ENCODE measurements around the gene CCNA2.

The CCNA2 gene

GRCh38 chr4:121800961-121801714 lies 22.5 kb downstream of the CCNA2 start, which contains the start of gene EXOSC9:
Gene EXOSC9, plus strand, starts transcription at chr4:121801323. Its CDS starts 102 bp downstream, at chr4:121801425.
- peak; percentile 64 for DNase-seq

DNA sequence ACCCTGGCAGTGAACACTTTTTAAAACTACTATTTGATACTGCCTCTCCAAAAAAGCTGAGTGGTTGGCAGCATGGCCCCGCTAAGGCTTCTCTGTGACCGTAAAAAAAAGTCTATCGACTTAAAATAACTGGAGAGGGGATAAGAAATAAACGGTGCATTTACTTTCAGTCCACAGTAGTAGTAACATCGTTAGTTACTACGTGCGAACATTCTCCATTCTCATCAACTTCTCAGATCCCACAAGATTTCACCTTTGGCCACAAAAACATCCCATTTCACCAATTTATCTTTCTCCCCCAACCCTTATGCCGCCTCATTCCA lies 23.1 kb downstream of the CCNA2 start:
- no peak for DNase-seq

- DNase-seq, result no peak
Observed at GRCh38 chr4:121799867-121800501, 23.7 kb downstream of the CCNA2 start.

- DNase-seq, result no peak
Observed at GRCh38 chr4:121799208-121799823, 24.4 kb downstream of the CCNA2 start.

GRCh38 chr4:121796283-121796682 lies 27.4 kb downstream of the CCNA2 start:
- no peak for DNase-seq

GRCh38 chr4:121794505-121795188 lies 29.0 kb downstream of the CCNA2 start:
- DNase-seq, result no peak

DNA sequence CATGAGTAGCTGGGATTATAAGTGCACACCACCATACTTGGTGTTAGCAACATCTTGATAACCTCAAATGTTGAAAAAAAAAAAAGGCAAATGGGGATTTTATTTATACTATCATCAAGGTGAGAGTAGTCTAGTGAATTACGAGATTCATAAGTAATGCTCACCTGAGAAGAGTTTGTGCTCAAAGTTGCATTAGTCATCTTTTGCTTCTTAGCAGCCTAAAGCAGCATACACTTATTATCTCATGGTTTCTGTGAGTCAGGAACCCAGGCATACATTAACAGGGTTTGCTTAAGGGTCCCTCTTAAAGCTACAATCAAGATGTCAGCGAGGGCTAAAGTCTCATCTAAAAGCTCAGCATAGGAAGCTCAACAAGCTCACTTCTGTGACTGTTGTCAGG lies 30.7 kb downstream of the CCNA2 start:
- no peak for DNase-seq

- no peak for DNase-seq
Observed at GRCh38 chr4:121791481-121791880, 32.2 kb downstream of the CCNA2 start.

DNA sequence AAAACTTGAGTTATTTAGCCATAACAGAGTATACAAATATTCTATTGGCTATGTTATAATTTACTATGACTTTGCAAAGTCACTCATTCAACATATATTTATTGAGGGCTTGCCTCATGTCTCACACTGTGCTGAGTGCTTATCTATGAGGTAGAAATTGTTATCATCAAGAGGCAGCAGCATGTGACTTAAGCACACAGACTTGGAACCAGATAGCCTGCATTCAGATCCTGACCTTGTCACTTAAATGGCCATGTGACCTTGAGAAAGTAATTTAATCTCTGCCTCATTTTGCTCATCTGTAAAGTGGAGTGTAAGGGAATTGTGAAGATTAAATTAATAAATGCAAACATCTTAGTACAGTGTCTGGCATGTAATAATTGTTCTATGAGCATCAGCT lies 32.7 kb downstream of the CCNA2 start:
- DNase-seq, result no peak

DNA sequence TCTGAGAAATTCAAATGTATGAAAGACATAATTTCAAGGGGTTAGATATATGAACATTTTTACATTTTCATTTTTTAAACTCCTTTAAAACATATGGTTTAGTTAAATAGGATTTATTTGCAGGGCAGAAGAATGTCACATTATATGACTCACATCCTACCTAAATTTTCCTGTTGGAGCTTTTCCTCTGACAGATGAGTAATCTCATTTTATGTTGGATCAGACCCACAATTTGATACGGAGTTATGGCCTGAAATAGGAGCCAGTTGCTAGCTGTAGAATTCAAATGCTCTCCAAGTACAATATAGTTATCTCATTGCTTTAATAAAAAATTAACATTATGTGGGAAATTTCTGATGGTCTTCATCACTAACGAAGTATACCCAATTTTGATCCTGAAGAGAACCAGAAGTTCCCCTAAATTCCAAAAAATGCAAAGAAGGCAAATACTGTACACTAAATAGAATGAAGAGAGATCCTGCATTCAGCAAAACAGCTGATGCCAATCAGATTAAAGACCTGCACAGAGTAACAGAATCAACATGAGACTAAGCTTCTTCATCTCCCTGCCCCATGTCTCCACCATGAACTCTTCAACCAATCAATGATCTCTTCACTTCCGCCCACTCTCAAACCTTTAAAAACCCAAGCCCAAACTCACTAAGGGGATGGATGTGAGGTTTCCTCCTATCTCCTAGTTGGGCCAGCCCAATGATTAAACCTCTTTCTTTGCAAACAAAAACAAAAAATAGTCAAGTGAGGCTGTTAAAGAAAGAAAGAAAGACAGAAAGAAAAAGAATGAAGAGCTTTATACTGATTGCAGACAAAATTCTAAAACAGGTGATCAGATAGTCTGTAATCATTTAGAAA lies 33.5 kb downstream of the CCNA2 start:
- no peak for DNase-seq

GRCh38 chr4:121789455-121789854 lies 34.2 kb downstream of the CCNA2 start:
- DNase-seq, result no peak

DNA sequence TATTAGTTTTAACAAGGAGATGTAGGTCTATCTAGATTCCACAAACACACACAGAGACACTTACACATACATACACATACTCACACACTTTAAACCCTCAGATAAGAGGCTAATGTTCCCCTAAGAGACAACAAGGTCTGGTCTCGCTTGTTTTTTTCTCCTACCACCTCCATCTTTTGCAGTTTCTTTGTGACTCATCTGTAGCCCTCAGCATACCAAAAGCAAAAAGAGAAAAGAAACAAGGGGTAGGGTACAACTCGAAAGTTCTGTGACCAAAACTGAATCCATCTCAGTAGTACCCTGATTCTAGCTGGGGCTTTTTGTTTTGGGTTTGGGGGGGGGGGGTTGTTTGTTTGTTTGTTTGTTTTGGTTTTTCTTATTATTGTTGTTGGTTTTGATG lies 34.8 kb downstream of the CCNA2 start:
- DNase-seq, result no peak

- DNase-seq, result no peak
Observed at GRCh38 chr4:121786221-121786620, 37.5 kb downstream of the CCNA2 start.

GRCh38 chr4:121785479-121785878 lies 38.2 kb downstream of the CCNA2 start:
- DNase-seq, result no peak

GRCh38 chr4:121784975-121785374 lies 38.7 kb downstream of the CCNA2 start:
- DNase-seq, result no peak

DNA sequence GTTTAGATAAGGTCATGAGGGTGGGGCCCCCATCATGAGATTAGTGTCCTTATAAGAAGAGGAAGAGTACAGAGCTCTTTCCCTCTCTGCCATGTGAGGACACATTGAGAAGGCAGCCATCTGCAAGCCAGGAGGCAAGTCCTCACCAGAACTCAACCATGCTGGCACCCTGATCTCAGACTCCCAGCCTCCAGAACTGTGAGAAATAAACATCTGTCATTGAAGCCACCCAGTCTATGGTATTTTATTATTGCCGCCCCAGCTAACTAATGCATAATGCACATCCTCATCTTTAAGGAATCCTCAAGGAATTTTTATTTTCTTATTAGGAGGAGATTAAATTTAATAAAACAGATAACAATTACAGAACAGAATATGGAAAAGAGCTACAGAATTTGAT lies 39.3 kb downstream of the CCNA2 start:
- DNase-seq, result no peak

DNA sequence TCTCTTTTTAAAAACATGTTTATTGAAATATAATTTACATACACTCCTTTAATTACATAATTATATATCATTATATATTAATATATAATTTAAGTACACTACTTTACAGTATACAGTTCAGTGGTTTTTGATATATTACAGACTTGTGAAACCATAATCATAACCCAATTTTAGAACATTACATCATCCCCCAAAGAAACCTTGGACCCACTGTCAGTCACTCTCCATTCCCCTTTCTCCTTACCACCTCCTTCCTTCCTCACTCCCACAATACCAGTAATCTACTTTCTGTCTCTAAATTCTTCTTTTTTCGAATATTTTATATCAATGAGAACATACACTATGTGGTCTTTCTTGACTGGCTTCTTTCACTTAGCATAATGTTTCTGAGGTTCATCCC lies 40.5 kb downstream of the CCNA2 start:
- DNase-seq, result no peak

GRCh38 chr4:121778991-121779628 lies 44.6 kb downstream of the CCNA2 start:
- no peak for DNase-seq

DNA sequence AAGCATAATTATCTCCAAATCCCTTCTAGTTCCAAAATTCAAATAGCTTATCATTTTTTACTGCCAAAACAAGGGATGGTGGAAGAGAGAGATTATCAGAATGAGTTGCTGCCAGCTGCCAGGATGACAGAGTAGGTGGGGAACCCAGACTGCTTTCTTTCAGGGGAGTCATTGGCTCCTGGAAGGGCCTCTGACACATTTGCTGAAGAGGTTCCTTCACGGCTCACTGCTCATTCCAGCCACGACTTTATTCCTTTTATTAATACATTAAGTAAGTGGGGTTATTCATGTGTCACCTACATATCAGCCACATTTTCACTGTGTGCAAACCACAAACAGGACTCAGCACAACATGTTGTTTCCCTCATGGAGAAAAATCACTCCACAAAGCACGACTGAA lies 46.1 kb downstream of the CCNA2 start:
- DNase-seq, result no peak

DNA sequence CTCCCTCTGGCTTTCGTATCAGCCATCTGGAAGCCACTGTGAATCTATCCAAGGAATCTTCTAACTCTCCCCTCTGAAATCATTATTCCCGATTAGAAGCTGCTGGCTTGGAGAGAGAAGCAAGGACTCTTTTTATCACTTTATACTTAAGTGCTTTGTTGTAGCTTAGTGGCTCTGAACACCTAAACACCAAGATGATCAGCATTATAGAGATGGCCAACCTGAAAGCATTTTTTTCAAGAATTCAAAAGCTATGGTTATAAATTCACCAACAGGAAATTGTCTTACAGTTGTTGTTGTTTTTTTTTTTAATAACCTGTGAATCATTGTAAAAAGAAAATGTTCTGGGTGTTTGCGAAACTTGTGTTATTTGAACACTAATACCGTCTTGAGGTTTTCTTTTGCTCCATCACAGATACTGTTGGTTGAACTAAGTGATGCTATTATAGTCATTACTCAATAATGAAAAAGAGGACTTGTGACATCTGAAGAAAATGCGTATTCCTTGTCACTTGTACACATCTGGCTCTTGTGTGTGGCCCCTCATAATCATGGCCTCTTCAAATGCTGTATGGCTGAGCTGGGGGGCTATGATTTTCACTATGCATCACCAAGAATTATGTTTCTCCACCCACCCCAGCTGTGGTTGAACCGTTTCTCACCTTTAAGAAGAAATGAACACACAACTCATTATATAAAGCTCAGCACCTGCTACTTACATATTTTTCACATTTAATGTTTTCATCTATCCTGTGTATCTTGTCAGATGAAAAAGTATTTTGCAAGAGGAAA lies 46.9 kb downstream of the CCNA2 start:
- DNase-seq, result no peak

DNA sequence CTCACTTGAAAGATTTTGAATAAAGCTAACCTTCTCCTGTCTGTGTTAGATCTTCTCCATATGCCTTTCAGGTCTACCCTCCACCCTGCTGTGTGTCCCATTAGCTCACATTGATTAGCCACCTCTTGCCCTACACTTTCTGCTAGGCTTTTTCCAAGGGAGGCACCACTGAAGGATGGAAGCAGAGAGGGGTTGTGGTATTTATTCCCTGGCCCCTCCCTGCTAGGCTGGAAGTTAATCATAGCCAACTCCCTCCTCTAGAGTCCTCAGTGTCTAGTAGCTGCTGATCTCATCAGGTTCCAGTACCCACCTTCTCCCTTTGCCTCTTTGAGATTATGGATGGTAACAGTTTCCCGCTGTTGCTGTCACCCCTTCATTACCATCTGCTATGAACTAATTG lies 49.8 kb downstream of the CCNA2 start:
- DNase-seq, result no peak
